Neural progenitor cell (in vitro differentiated cells): ENCODE measurements around the gene INPP5J. TPM values are rescaled to one million over a fixed set of nuclear protein-coding genes. Genes with fewer than 3 reads are reported as not detected.

Source experiments
- DNase-seq: peaks from one replicate; pipeline ENCODE4 v3.0.0-alpha.2; 2016; ENCODE audit warnings: low spot score
- H2AFZ ChIP-seq: fragments of 200-600 bp; sonication (generic); replicated peaks from 2 replicates; pipeline ENCODE4 v1.6.1; 2016; ENCODE audit warnings: antibody characterized with exemption
- H3F3A ChIP-seq: fragments of 200-600 bp; sonication (generic); 2 replicates; pipeline ENCODE4 v1.6.1; 2016; ENCODE audit warnings: antibody characterized with exemption, low read depth
- H3K27ac ChIP-seq: fragments of 200-600 bp; sonication (generic); 2 replicates; pipeline ENCODE4 v1.5.1; 2016; ENCODE audit warnings: mild to moderate bottlenecking
- H3K27me3 ChIP-seq: fragments of 200-600 bp; sonication (generic); 2 replicates; pipeline ENCODE4 v1.6.1; 2016; ENCODE audit warnings: mild to moderate bottlenecking, moderate library complexity
- H3K36me3 ChIP-seq: fragments of 200-600 bp; sonication (generic); 2 replicates; pipeline ENCODE4 v1.5.1; 2016
- H3K4me1 ChIP-seq: fragments of 200-600 bp; sonication (generic); 2 replicates; pipeline ENCODE4 v1.6.1; 2016; ENCODE audit warnings: mixed run types
- H3K4me2 ChIP-seq: fragments of 200-600 bp; sonication (generic); 2 replicates; pipeline ENCODE4 v1.6.1; 2016
- H3K4me3 ChIP-seq: fragments of 200-600 bp; sonication (generic); 2 replicates; pipeline ENCODE4 v1.5.1; 2016
- H3K79me2 ChIP-seq: fragments of 200-600 bp; sonication (generic); 2 replicates; pipeline ENCODE4 v1.6.1; 2016; ENCODE audit warnings: low read depth
- H3K9ac ChIP-seq: fragments of 200-600 bp; sonication (generic); 2 replicates; pipeline ENCODE4 v1.6.1; 2016
- H3K9me3 ChIP-seq: fragments of 200-600 bp; sonication (generic); 2 replicates; pipeline ENCODE4 v1.5.1; 2016; ENCODE audit warnings: low read depth
- H4K20me1 ChIP-seq: fragments of 200-600 bp; sonication (generic); 2 replicates; pipeline ENCODE4 v1.6.1; 2016; ENCODE audit warnings: low read depth
- H3K27ac Mint-ChIP-seq: 3 replicates; pipeline ENCODE4 v1.8.0; 2021; ENCODE audit warnings: mixed read lengths
- H3K27me3 Mint-ChIP-seq: 2 replicates; pipeline ENCODE4 v1.8.0; 2022; ENCODE audit warnings: low read depth, mild to moderate bottlenecking, inconsistent platforms, moderate library complexity, mixed read lengths; ENCODE audit not compliant: insufficient read depth
- H3K36me3 Mint-ChIP-seq: 3 replicates; pipeline ENCODE4 v1.8.0; 2021; ENCODE audit warnings: mixed read lengths
- H3K4me1 Mint-ChIP-seq: 3 replicates; pipeline ENCODE4 v1.8.0; 2021; ENCODE audit warnings: mixed read lengths
- H3K4me3 Mint-ChIP-seq: 3 replicates; pipeline ENCODE4 v1.8.0; 2021; ENCODE audit warnings: mild to moderate bottlenecking, moderate library complexity, mixed read lengths
- H3K9me3 Mint-ChIP-seq: 3 replicates; pipeline ENCODE4 v1.8.0; 2020; ENCODE audit warnings: mixed read lengths
- CTCF ChIP-seq: fragments of 200-600 bp; sonication (generic); IDR thresholded peaks from 2 replicates; pipeline ENCODE4 v1.5.1; 2017; ENCODE audit warnings: antibody characterized with exemption, mild to moderate bottlenecking
- EZH2 ChIP-seq: fragments of 200-600 bp; sonication (generic); IDR thresholded peaks from 2 replicates; pipeline ENCODE4 v1.6.1; 2017; ENCODE audit warnings: antibody characterized with exemption, mild to moderate bottlenecking, moderate library complexity
- EZH2phosphoT487 ChIP-seq: fragments of 200-600 bp; sonication (generic); IDR thresholded peaks from 2 replicates; pipeline ENCODE4 v1.6.1; 2017; ENCODE audit warnings: antibody characterized with exemption
- total RNA-seq: library from RNA; depleted of rRNA; stranded (reverse); fragments of >200 nt; gene quantifications from 2 replicates; pipeline ENCODE4 v1.2.3, GENCODE V29; 2015; ENCODE audit warnings: low replicate concordance

The INPP5J gene
- total RNA-seq, 1 donor from 2014 or later = 1.5 TPM

GRCh38 chr22:31084811-31085492 is 37.8 kb upstream of the INPP5J start:
- Histone ChIP-seq H3K4me1 (peaks cover 4% of the 10 kb centered on the region), H3K4me3 (peak overlapping the region; percentile 64), H2AFZ (peak overlapping the region; percentile 86), H3K4me2 (peak overlapping the region; percentile 89), H3K36me3 (no peaks in the 10 kb centered on the region), H3K79me2 (peaks cover 9% of the 10 kb centered on the region), H3K9ac (no peak overlapping the region), H3K27ac (no peak overlapping the region), H3K9me3 (no peaks in the 10 kb centered on the region), H3K27me3 (no peaks in the 10 kb centered on the region), H4K20me1 (peaks cover 2% of the 10 kb centered on the region), H3F3A (peaks cover 6% of the 10 kb centered on the region)
- Mint-ChIP-seq H3K4me3 (peak overlapping the region; percentile 64), H3K4me1 (peaks cover 26% of the 10 kb centered on the region), H3K9me3 (no peaks in the 10 kb centered on the region), H3K36me3 (peaks cover 2% of the 10 kb centered on the region), H3K27ac (no peak overlapping the region), H3K27me3 (peaks cover 12% of the 10 kb centered on the region)
- peak; percentile 90 for DNase-seq
- peak; percentile 83 for TF ChIP-seq CTCF
- no peak for TF ChIP-seq EZH2

GRCh38 chr22:31085493-31085824 is 37.3 kb upstream of the INPP5J start:
- Mint-ChIP-seq H3K27ac (no peak overlapping the region), H3K4me1 (peaks cover 24% of the 10 kb centered on the region), H3K27me3 (peaks cover 12% of the 10 kb centered on the region), H3K9me3 (no peaks in the 10 kb centered on the region), H3K36me3 (peaks cover 2% of the 10 kb centered on the region), H3K4me3 (no peak overlapping the region)
- H3K79me2 ChIP-seq = peaks cover 9% of the 10 kb centered on the region
- no peak for TF ChIP-seq CTCF
- no peak for TF ChIP-seq EZH2phosphoT487
- TF ChIP-seq EZH2 = no peak
- no peaks in the 10 kb centered on the region for H3K27me3 ChIP-seq
- H3K9ac ChIP-seq = no peak overlapping the region
- no peak overlapping the region for H3K27ac ChIP-seq
- H4K20me1 ChIP-seq = peaks cover 2% of the 10 kb centered on the region
- peaks cover 6% of the 10 kb centered on the region for H3F3A ChIP-seq
- DNase-seq = peak; percentile 66
- H3K4me2 ChIP-seq = peak overlapping the region; percentile 89
- no peaks in the 10 kb centered on the region for H3K9me3 ChIP-seq
- no peaks in the 10 kb centered on the region for H3K36me3 ChIP-seq
- H2AFZ ChIP-seq = peak overlapping the region; percentile 86
- H3K4me1 ChIP-seq = peaks cover 4% of the 10 kb centered on the region
- H3K4me3 ChIP-seq = peak overlapping the region; percentile 64

GRCh38 chr22:31085928-31086327 is 36.8 kb upstream of the INPP5J start:
- Histone ChIP-seq H3K27ac (no peak overlapping the region), H3K36me3 (no peaks in the 10 kb centered on the region), H3K4me3 (no peak overlapping the region), H3K79me2 (peaks cover 9% of the 10 kb centered on the region), H3K4me1 (peaks cover 4% of the 10 kb centered on the region), H3F3A (peaks cover 6% of the 10 kb centered on the region), H3K4me2 (peak overlapping the region; percentile 89), H2AFZ (no peak overlapping the region), H3K9ac (no peak overlapping the region), H3K9me3 (no peaks in the 10 kb centered on the region), H4K20me1 (peaks cover 2% of the 10 kb centered on the region), H3K27me3 (no peaks in the 10 kb centered on the region)
- TF ChIP-seq EZH2 = no peak
- peaks cover 12% of the 10 kb centered on the region for H3K27me3 Mint-ChIP-seq
- H3K9me3 Mint-ChIP-seq = no peaks in the 10 kb centered on the region
- H3K4me3 Mint-ChIP-seq = no peak overlapping the region
- H3K36me3 Mint-ChIP-seq = peaks cover 2% of the 10 kb centered on the region
- no peak for DNase-seq
- H3K4me1 Mint-ChIP-seq = peaks cover 21% of the 10 kb centered on the region
- no peak overlapping the region for H3K27ac Mint-ChIP-seq

- Mint-ChIP-seq H3K27me3 (peaks cover 10% of the 10 kb centered on the region), H3K4me3 (no peak overlapping the region), H3K27ac (no peak overlapping the region), H3K9me3 (no peaks in the 10 kb centered on the region), H3K36me3 (peaks cover 2% of the 10 kb centered on the region), H3K4me1 (peaks cover 16% of the 10 kb centered on the region)
- TF ChIP-seq CTCF (no peak), EZH2phosphoT487 (no peak), EZH2 (no peak)
- Histone ChIP-seq H3K9ac (no peak overlapping the region), H2AFZ (no peak overlapping the region), H3K4me3 (no peak overlapping the region), H3K79me2 (peaks cover 9% of the 10 kb centered on the region), H3K4me1 (peaks cover 4% of the 10 kb centered on the region), H3K36me3 (no peaks in the 10 kb centered on the region), H3K9me3 (no peaks in the 10 kb centered on the region), H3K4me2 (no peak overlapping the region), H3F3A (peaks cover 6% of the 10 kb centered on the region), H3K27me3 (no peaks in the 10 kb centered on the region), H4K20me1 (peaks cover 2% of the 10 kb centered on the region), H3K27ac (no peak overlapping the region)
- DNase-seq = no peak
Observed at GRCh38 chr22:31086703-31087330, 35.9 kb upstream of the INPP5J start.
